WTC11 (cell line): ENCODE data around the gene SYNPO.

Source experiments
- CTCF ChIP-seq: fragments of 200-600 bp; IDR thresholded peaks from 2 replicates; pipeline ENCODE4 v1.8.0; 2022; ENCODE audit warnings: antibody characterized with exemption
- RELA ChIP-seq: sonication (generic); formaldehyde crosslinking; IDR thresholded peaks from 2 replicates; pipeline ENCODE4 v1.8.1; 2022; ENCODE audit warnings: missing genetic modification reagents, mild to moderate bottlenecking, borderline replicate concordance
- ZNF423 ChIP-seq: fragments of 250-450 bp; sonication (Bioruptor Pico); IDR thresholded peaks from 2 replicates; pipeline ENCODE4 v2.1.2; 2022; ENCODE audit warnings: mild to moderate bottlenecking, moderate library complexity

DNA sequence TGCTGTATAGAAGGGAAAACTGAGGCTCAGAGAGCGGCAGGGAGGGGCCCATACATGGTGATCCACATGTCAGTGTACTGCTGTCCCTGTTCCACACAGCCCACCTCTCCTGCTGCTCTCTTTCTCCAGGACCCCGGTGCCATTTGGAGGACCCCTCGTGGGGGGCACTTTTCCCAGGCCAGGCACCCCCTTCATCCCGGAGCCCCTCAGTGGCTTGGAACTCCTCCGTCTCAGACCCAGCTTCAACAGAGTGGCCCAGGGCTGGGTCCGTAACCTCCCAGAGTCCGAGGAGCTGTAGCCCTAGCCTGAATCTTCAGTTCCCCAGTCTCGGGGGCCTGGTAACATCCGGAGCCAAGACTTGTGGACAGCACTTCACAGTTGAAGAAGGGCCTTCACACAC is 36.1 kb downstream of the SYNPO start:
- TF ChIP-seq CTCF: no peak
- TF ChIP-seq RELA: no peak
- TF ChIP-seq ZNF423 (CRISPR knock-in tag): no peak
